ENCODE results near the gene RNF32. TPM values are rescaled to one million over a fixed set of nuclear protein-coding genes. Genes with fewer than 3 reads are reported as not detected.

The RNF32 gene
- total RNA-seq, 1 donor from 2014 or later, result 1.6 TPM

DNA sequence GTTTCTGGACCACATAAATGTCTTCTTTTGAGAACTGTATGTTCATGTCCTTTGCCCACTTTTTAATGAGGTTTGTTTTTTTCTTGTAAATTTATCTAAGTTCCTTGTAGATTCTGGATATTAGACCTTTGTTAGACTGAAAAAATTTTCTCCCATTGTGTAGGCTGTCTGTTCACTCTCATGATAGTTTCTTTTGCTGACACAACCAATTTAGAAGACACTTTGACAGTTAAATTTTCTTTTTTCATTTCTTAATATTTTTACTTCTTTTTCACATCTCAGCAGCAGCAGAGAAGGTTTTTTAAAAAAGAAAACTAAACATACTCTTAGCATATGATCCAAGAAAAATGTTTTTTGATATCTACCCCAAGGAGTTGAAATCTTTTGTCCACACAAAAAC is 61.8 kb downstream of the RNF32 start:
- H3K4me3 Mint-ChIP-seq (ENCODE audit: unreplicated experiment), result no peak overlapping the region
- no peak overlapping the region for H3K27ac ChIP-seq (ENCODE audit: low read depth, low read length)
- no peak overlapping the region for H3K4me3 ChIP-seq (ENCODE audit: insufficient read depth, low read depth, low read length)
- H2AFZ ChIP-seq (ENCODE audit: low read depth, low read length), result no peak overlapping the region
- peaks cover 9% of the 10 kb centered on the region for H3K9me3 Mint-ChIP-seq (ENCODE audit: unreplicated experiment)
- no peak for DNase-seq (ENCODE audit: low read depth)
- H3K36me3 ChIP-seq (ENCODE audit: insufficient read depth, low read length), result no peaks in the 10 kb centered on the region
- H3K27ac Mint-ChIP-seq (ENCODE audit: unreplicated experiment), result no peak overlapping the region
- H3K9me3 ChIP-seq (ENCODE audit: insufficient read depth, low read depth, low read length), result no peaks in the 10 kb centered on the region
- H3K4me1 ChIP-seq (ENCODE audit: insufficient read depth, low read length), result no peaks in the 10 kb centered on the region
- FAIRE-seq, result no peak
- no peaks in the 10 kb centered on the region for H3K27me3 ChIP-seq (ENCODE audit: insufficient read depth, low read length)
- peaks cover 27% of the 10 kb centered on the region for H3K36me3 Mint-ChIP-seq (ENCODE audit: low read depth, unreplicated experiment)
- no peak overlapping the region for H3K4me2 ChIP-seq (ENCODE audit: low read length)
- H3K4me1 Mint-ChIP-seq (ENCODE audit: low read depth, unreplicated experiment), result peaks cover 5% of the 10 kb centered on the region
- no peaks in the 10 kb centered on the region for H3K27me3 Mint-ChIP-seq (ENCODE audit: low read depth, unreplicated experiment)
- H4K20me1 ChIP-seq (ENCODE audit: insufficient read depth, low read length), result peaks cover 4% of the 10 kb centered on the region
- no peak overlapping the region for H3K9ac ChIP-seq (ENCODE audit: low read length)
- no peaks in the 10 kb centered on the region for H3K79me2 ChIP-seq (ENCODE audit: insufficient read depth, low read length)
- TF ChIP-seq, protein P1, sequence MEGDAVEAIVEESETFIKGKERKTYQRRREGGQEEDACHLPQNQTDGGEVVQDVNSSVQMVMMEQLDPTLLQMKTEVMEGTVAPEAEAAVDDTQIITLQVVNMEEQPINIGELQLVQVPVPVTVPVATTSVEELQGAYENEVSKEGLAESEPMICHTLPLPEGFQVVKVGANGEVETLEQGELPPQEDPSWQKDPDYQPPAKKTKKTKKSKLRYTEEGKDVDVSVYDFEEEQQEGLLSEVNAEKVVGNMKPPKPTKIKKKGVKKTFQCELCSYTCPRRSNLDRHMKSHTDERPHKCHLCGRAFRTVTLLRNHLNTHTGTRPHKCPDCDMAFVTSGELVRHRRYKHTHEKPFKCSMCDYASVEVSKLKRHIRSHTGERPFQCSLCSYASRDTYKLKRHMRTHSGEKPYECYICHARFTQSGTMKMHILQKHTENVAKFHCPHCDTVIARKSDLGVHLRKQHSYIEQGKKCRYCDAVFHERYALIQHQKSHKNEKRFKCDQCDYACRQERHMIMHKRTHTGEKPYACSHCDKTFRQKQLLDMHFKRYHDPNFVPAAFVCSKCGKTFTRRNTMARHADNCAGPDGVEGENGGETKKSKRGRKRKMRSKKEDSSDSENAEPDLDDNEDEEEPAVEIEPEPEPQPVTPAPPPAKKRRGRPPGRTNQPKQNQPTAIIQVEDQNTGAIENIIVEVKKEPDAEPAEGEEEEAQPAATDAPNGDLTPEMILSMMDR (IDR thresholded peaks at IDR 0.05; ENCODE audit: insufficient read depth, low read depth, low read length), result no peak
- TF ChIP-seq EZH2 (IDR thresholded peaks at IDR 0.05; ENCODE audit: insufficient read depth, low read length), result no peak

DNA sequence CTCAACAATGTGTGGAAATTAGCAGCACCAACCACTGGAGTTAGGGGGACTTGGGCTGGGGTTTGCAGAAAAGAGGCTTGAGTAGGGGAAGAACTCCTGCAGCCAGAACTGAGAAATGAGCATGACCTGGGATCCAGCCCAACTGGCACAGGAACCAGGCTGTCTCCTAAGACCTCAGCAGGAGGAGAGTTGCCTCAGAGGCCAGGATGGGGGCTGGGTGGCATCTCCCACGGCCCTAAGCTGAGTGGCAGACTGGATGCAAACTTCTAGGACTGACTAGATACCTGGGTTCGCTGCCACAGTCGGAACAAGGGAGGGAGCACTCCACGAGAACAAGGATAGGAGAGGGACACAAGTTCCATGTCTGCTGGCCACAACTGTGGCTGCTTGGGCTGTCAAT is 62.6 kb downstream of the RNF32 start:
- Histone ChIP-seq H3K27me3 (ENCODE audit: insufficient read depth, low read length) (no peaks in the 10 kb centered on the region), H3K9ac (ENCODE audit: low read length) (no peak overlapping the region), H3K4me1 (ENCODE audit: insufficient read depth, low read length) (no peaks in the 10 kb centered on the region), H3K4me2 (ENCODE audit: low read length) (no peak overlapping the region), H3K79me2 (ENCODE audit: insufficient read depth, low read length) (no peaks in the 10 kb centered on the region), H3K4me3 (ENCODE audit: insufficient read depth, low read depth, low read length) (no peak overlapping the region), H2AFZ (ENCODE audit: low read depth, low read length) (no peak overlapping the region), H4K20me1 (ENCODE audit: insufficient read depth, low read length) (peaks cover 4% of the 10 kb centered on the region), H3K27ac (ENCODE audit: low read depth, low read length) (no peak overlapping the region), H3K36me3 (ENCODE audit: insufficient read depth, low read length) (no peaks in the 10 kb centered on the region), H3K9me3 (ENCODE audit: insufficient read depth, low read depth, low read length) (no peaks in the 10 kb centered on the region)
- Mint-ChIP-seq H3K36me3 (ENCODE audit: low read depth, unreplicated experiment) (peaks cover 19% of the 10 kb centered on the region), H3K27ac (ENCODE audit: unreplicated experiment) (no peak overlapping the region), H3K27me3 (ENCODE audit: low read depth, unreplicated experiment) (no peaks in the 10 kb centered on the region), H3K4me3 (ENCODE audit: unreplicated experiment) (no peak overlapping the region), H3K9me3 (ENCODE audit: unreplicated experiment) (peaks cover 8% of the 10 kb centered on the region), H3K4me1 (ENCODE audit: low read depth, unreplicated experiment) (peaks cover 5% of the 10 kb centered on the region)
- no peak for FAIRE-seq
- no peak for DNase-seq (ENCODE audit: low read depth)
- TF ChIP-seq EZH2 (IDR thresholded peaks at IDR 0.05; ENCODE audit: insufficient read depth, low read length), result no peak
- TF ChIP-seq, protein P1 (IDR thresholded peaks at IDR 0.05; ENCODE audit: insufficient read depth, low read depth, low read length), result no peak

DNA sequence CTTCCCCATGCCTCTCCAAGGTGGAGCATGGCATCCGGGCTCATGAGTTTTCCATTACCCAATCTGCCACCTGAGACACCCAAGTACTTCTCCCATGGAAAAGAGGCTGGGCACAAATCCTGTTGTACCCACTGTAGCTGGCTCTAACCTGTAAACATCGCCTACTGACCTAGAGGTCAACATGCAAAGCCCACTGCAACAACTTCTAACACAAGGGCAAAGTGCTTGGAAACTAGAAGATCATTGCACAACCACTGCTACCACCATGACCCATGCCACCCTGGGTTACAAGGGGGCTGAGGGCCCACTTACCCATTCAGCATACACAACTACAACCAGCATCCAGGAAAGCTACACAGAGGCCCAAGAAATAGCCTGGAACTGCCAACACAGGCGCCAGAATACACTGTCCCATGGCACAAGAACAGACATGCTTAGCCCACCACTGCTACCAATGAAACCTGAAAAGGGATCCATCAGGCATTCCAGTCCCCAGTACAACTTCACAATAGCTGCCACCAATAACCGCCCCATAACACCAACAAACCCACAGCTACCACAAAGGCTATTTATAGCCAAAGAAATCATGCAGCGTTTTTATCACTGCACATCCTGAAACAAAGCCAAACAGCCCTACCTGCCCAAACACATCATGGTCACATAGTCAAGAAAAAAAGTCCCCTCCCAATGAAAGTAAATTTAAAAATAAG is 63.4 kb downstream of the RNF32 start:
- no peaks in the 10 kb centered on the region for H3K27me3 Mint-ChIP-seq (ENCODE audit: low read depth, unreplicated experiment)
- no peak overlapping the region for H3K4me3 Mint-ChIP-seq (ENCODE audit: unreplicated experiment)

More for the DNA sequence above, 63.4 kb downstream of the RNF32 start:
- Histone ChIP-seq H3K4me3 (ENCODE audit: insufficient read depth, low read depth, low read length) (no peak overlapping the region), H3K9ac (ENCODE audit: low read length) (no peak overlapping the region), H3K4me2 (ENCODE audit: low read length) (no peak overlapping the region), H3K27ac (ENCODE audit: low read depth, low read length) (no peak overlapping the region), H3K9me3 (ENCODE audit: insufficient read depth, low read depth, low read length) (no peaks in the 10 kb centered on the region), H2AFZ (ENCODE audit: low read depth, low read length) (no peak overlapping the region), H3K27me3 (ENCODE audit: insufficient read depth, low read length) (no peaks in the 10 kb centered on the region), H4K20me1 (ENCODE audit: insufficient read depth, low read length) (peaks cover 4% of the 10 kb centered on the region), H3K36me3 (ENCODE audit: insufficient read depth, low read length) (no peaks in the 10 kb centered on the region), H3K79me2 (ENCODE audit: insufficient read depth, low read length) (no peaks in the 10 kb centered on the region), H3K4me1 (ENCODE audit: insufficient read depth, low read length) (no peaks in the 10 kb centered on the region)
- TF ChIP-seq, protein P1 (IDR thresholded peaks at IDR 0.05; ENCODE audit: insufficient read depth, low read depth, low read length), result no peak
- Mint-ChIP-seq H3K4me1 (ENCODE audit: low read depth, unreplicated experiment) (peaks cover 5% of the 10 kb centered on the region), H3K9me3 (ENCODE audit: unreplicated experiment) (peaks cover 2% of the 10 kb centered on the region), H3K27ac (ENCODE audit: unreplicated experiment) (no peak overlapping the region), H3K36me3 (ENCODE audit: low read depth, unreplicated experiment) (peaks cover 19% of the 10 kb centered on the region)
- DNase-seq (ENCODE audit: low read depth), result no peak
- no peak for FAIRE-seq
